Measurements from ENCODE around the gene LRP1. TPM values are rescaled to one million over a fixed set of nuclear protein-coding genes. Genes with fewer than 3 reads are reported as not detected.

LRP1 gene
- total and polyA plus RNA-seq, 2 experiments from 2014 or later = 26.6 to 145 TPM

- H2AFZ ChIP-seq = no peak overlapping the region
- H3K4me1 ChIP-seq (ENCODE audit: insufficient read depth) = no peaks in the 10 kb centered on the region
- DNase-seq (ENCODE audit: low spot score) (no peak), ATAC-seq (peak; percentile 11; the same call in 1 of the 3 replicates)
- peaks cover 85% of the 10 kb centered on the region for H3K36me3 Mint-ChIP-seq (ENCODE audit: low read depth)
- TF ChIP-seq ZNF331 (CRISPR knock-in tag; IDR thresholded peaks at IDR 0.05; ENCODE audit: low read depth) = no peak
- TF ChIP-seq ZNF462 (CRISPR knock-in tag; IDR thresholded peaks at IDR 0.05) = no peak
- TF ChIP-seq STAT1 (IDR thresholded peaks at IDR 0.05; ENCODE audit: unreplicated experiment) = no peak
- TF ChIP-seq NANOG (IDR thresholded peaks at IDR 0.05; ENCODE audit: borderline replicate concordance) = no peak
- TF ChIP-seq CREB1 (CRISPR knock-in tag; IDR thresholded peaks at IDR 0.05; ENCODE audit: low read depth) = no peak
- no peak for TF ChIP-seq CTCF (conservative IDR thresholded peaks at IDR 0.05; ENCODE audit: low read depth in 2 of 2)
- TF ChIP-seq REST (IDR thresholded peaks at IDR 0.05; ENCODE audit: unreplicated experiment) = no peak
- TF ChIP-seq ZNF114 (CRISPR knock-in tag; IDR thresholded peaks at IDR 0.05) = no peak
- TF ChIP-seq JUNB (IDR thresholded peaks at IDR 0.05; ENCODE audit: unreplicated experiment) = no peak
- TF ChIP-seq EZH2phosphoT487 (IDR thresholded peaks at IDR 0.05; ENCODE audit: unreplicated experiment) = no peak
- no peak for TF ChIP-seq ETS1 (IDR thresholded peaks at IDR 0.05)
- no peak for TF ChIP-seq POLR2AphosphoS5 (IDR thresholded peaks at IDR 0.05; ENCODE audit: low read depth)
- no peak for TF ChIP-seq EZH2 (IDR thresholded peaks at IDR 0.05; ENCODE audit: low read depth, unreplicated experiment)
- H3F3A ChIP-seq (replicated peaks; ENCODE audit: low read depth) = 0 out of 2 replicates have a peak, but pooled peaks cover 7% of the 10 kb centered on the region
- H3K27ac ChIP-seq (ENCODE audit: low read depth) = no peak overlapping the region
- peaks cover 45% of the 10 kb centered on the region for H3K4me1 Mint-ChIP-seq
- no peak overlapping the region for H3K4me3 Mint-ChIP-seq
- H3K79me2 ChIP-seq (replicated peaks; ENCODE audit: insufficient read depth) = no peaks in the 10 kb centered on the region
- no peaks in the 10 kb centered on the region for H3K27me3 ChIP-seq (ENCODE audit: insufficient read depth)
- H3K36me3 ChIP-seq (ENCODE audit: insufficient read depth) = peaks cover 4% of the 10 kb centered on the region
- H4K20me1 ChIP-seq (replicated peaks; ENCODE audit: insufficient read depth) = peaks cover 9% of the 10 kb centered on the region
- peaks cover 15% of the 10 kb centered on the region for H3K27me3 Mint-ChIP-seq (ENCODE audit: insufficient read depth, low read depth, poor library complexity)
- no peaks in the 10 kb centered on the region for H3K9me2 ChIP-seq (ENCODE audit: insufficient read depth)
- H3K27ac Mint-ChIP-seq = no peak overlapping the region
- H3K9me3 Mint-ChIP-seq = no peaks in the 10 kb centered on the region
- no peak overlapping the region for H3K4me2 ChIP-seq
- no peak overlapping the region for H3K4me3 ChIP-seq
Observed at GRCh38 chr12:57150400-57151000, 22.2 kb downstream of the LRP1 start.
